Esophagus muscularis mucosa (tissue), 4 donors: ENCODE results near the gene PI3.

Experiments used
- CTCF ChIP-seq, 3 experiments: fragments of 200-600 bp in 2 of 3; fragments of 450-650 bp in 1 of 3; sonication (generic) in 2 of 3; IDR thresholded peaks; one replicate each; pipeline ENCODE4 v1.5.1; 2017 to 2019; ENCODE audit warnings: antibody characterized with exemption in 3 of 3, mild to moderate bottlenecking in 2 of 3, moderate library complexity in 1 of 3
- EP300 ChIP-seq: sonication (generic); formaldehyde crosslinking; IDR thresholded peaks from one replicate; pipeline ENCODE4 v1.6.1; 2017; ENCODE audit warnings: antibody characterized with exemption
- POLR2A ChIP-seq: fragments of 450-650 bp; IDR thresholded peaks from one replicate; pipeline ENCODE4 v1.6.1; 2017; ENCODE audit warnings: antibody characterized with exemption, moderate library complexity, mild to moderate bottlenecking, low read depth
- POLR2AphosphoS5 ChIP-seq, 2 donors: sonication (generic); formaldehyde crosslinking; IDR thresholded peaks; one replicate each; pipeline ENCODE4 v1.6.1; 2017; ENCODE audit warnings: antibody characterized with exemption in 2 of 2

DNA sequence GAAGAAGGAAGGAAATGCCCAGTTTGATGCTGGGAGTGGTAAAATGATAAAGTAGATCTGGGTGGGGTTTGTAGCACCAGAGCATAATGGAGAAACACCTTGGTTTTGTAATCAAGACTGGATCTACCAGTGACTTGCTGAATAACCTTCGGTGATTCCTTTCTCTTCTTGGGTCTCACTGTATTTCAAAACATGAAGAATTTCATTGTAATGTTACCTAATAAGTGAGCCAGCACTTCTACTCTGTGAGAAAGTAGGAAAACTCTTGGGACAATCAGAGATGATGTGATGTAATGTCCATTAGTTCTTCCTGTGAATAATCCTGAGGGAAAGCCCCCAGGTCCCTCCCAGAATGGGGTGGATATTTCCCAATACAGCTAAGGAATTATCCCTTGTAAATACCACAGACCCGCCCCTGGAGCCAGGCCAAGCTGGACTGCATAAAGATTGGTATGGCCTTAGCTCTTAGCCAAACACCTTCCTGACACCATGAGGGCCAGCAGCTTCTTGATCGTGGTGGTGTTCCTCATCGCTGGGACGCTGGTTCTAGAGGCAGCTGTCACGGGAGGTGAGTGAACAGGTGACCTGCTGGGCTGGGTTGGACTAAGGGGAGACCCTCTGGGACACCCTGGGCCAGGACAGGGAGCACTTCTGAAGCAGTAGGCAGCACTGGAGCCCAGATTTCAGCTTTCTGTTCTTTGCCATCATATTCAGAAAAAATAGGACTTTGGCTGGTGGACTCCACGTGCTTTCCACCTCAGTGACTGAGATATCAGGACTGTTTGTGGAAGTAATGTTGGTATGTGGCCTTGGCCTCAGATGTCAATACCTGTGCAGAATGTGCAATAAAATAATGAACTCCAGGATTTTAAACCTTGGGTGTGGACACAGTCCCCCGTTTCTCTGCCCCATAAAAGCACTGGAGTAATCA is at the start of gene PI3:
- TF ChIP-seq POLR2A (no peak), CTCF (IDR thresholded peaks at IDR 0.05) (no peak), EP300 (no peak), POLR2AphosphoS5 (IDR thresholded peaks at IDR 0.05) (no peak)
